HG03139 (cell line): ENCODE measurements around the gene CNTN5.

Experiments
- ATAC-seq: cut with Tn5 transposase; IDR thresholded peaks from one replicate; pipeline ENCODE4 v1.9.1; 2021; ENCODE audit not compliant: unreplicated experiment

Gene CNTN5

GRCh38 chr11:99887481-99887880 is 866.7 kb downstream of the CNTN5 start:
- ATAC-seq: no peak

GRCh38 chr11:99893811-99894210 is 873.1 kb downstream of the CNTN5 start:
- ATAC-seq: no peak

GRCh38 chr11:99901175-99901574 is 880.4 kb downstream of the CNTN5 start:
- ATAC-seq: no peak

GRCh38 chr11:99911116-99911515 is 890.4 kb downstream of the CNTN5 start:
- no peak for ATAC-seq

GRCh38 chr11:99916078-99916477 is 895.3 kb downstream of the CNTN5 start:
- no peak for ATAC-seq

- no peak for ATAC-seq
Measured at GRCh38 chr11:99918761-99919160, 898.0 kb downstream of the CNTN5 start.

- ATAC-seq: no peak
Measured at GRCh38 chr11:99920956-99921355, 900.2 kb downstream of the CNTN5 start.

- ATAC-seq: no peak
Measured at GRCh38 chr11:99925968-99926367, 905.2 kb downstream of the CNTN5 start.

GRCh38 chr11:99932684-99933083 is 911.9 kb downstream of the CNTN5 start:
- no peak for ATAC-seq

- no peak for ATAC-seq
Measured at GRCh38 chr11:99934008-99934407, 913.3 kb downstream of the CNTN5 start.

- ATAC-seq: no peak
Measured at GRCh38 chr11:99937330-99937729, 916.6 kb downstream of the CNTN5 start.

- no peak for ATAC-seq
Measured at GRCh38 chr11:99952816-99953215, 932.1 kb downstream of the CNTN5 start.

GRCh38 chr11:99960536-99960935 is 939.8 kb downstream of the CNTN5 start:
- no peak for ATAC-seq

GRCh38 chr11:99968336-99968735 is 947.6 kb downstream of the CNTN5 start:
- no peak for ATAC-seq

GRCh38 chr11:99973993-99974392 is 953.2 kb downstream of the CNTN5 start:
- ATAC-seq: no peak

GRCh38 chr11:99979042-99979441 is 958.3 kb downstream of the CNTN5 start:
- no peak for ATAC-seq

- no peak for ATAC-seq
Measured at GRCh38 chr11:99987821-99988470, 967.2 kb downstream of the CNTN5 start.

- ATAC-seq: no peak
Measured at GRCh38 chr11:99988471-99988837, 967.7 kb downstream of the CNTN5 start.

GRCh38 chr11:100003985-100004384 is 983.2 kb downstream of the CNTN5 start:
- no peak for ATAC-seq

- ATAC-seq: no peak
Measured at GRCh38 chr11:100004541-100004940, 983.8 kb downstream of the CNTN5 start.

GRCh38 chr11:100008417-100008816 is 987.7 kb downstream of the CNTN5 start:
- no peak for ATAC-seq

- no peak for ATAC-seq
Measured at GRCh38 chr11:100009728-100010127, 989.0 kb downstream of the CNTN5 start.

GRCh38 chr11:100010393-100010792 is 989.6 kb downstream of the CNTN5 start:
- ATAC-seq: no peak
